SK-N-SH treated with all-trans-retinoic acid at 6 μM for 48 hours (cell line): ENCODE results near the gene IFNK.
"Not testable (repeated sequence)": the region's sequence is repeated elsewhere in the genome, so short reads cannot be mapped to it uniquely, and the experiment has no call there.

Experiments used
- ATAC-seq: fragments of 200-7000 bp; cut with Tn5 transposase; 3 replicates; pipeline ENCODE4 v1.9.1; 2020; ENCODE audit warnings: mild to moderate bottlenecking, moderate library complexity
- ARNTL ChIP-seq: fragments of 450-650 bp; formaldehyde crosslinking; IDR thresholded peaks from 2 replicates; pipeline ENCODE4 v1.5.0; 2020; ENCODE audit warnings: low read depth, mild to moderate bottlenecking, moderate library complexity, borderline replicate concordance
- CREB5 ChIP-seq: fragments of 250-450 bp; sonication (Bioruptor Pico); IDR thresholded peaks from 2 replicates; pipeline ENCODE4 v1.5.1; 2020; ENCODE audit warnings: low read depth, mild to moderate bottlenecking, moderate library complexity
- CSDC2 ChIP-seq: fragments of 250-450 bp; sonication (Bioruptor Pico); IDR thresholded peaks from 2 replicates; pipeline ENCODE4 v1.5.0; 2020; ENCODE audit warnings: mild to moderate bottlenecking, moderate library complexity
- ESRRG ChIP-seq: fragments of 250-450 bp; sonication (Bioruptor Pico); IDR thresholded peaks from 2 replicates; pipeline ENCODE4 v1.6.1; 2021; ENCODE audit warnings: mild to moderate bottlenecking
- GLIS3 ChIP-seq: fragments of 250-450 bp; sonication (Bioruptor Pico); IDR thresholded peaks from 2 replicates; pipeline ENCODE4 v1.5.0; 2020; ENCODE audit warnings: mild to moderate bottlenecking, moderate library complexity
- ISL1 ChIP-seq: fragments of 250-450 bp; sonication (Bioruptor Pico); IDR thresholded peaks from 2 replicates; pipeline ENCODE4 v2.1.2; 2022; ENCODE audit warnings: mild to moderate bottlenecking, moderate library complexity
- OSR1 ChIP-seq: fragments of 250-450 bp; sonication (Bioruptor Pico); IDR thresholded peaks from 2 replicates; pipeline ENCODE4 v1.8.0; 2022; ENCODE audit warnings: moderate library complexity, mild to moderate bottlenecking, inconsistent platforms
- PATZ1 ChIP-seq: fragments of 250-450 bp; sonication (Bioruptor Pico); IDR thresholded peaks from 2 replicates; pipeline ENCODE4 v1.8.0; 2020; ENCODE audit warnings: mild to moderate bottlenecking, moderate library complexity, borderline replicate concordance
- PPARA ChIP-seq: fragments of 250-450 bp; sonication (Bioruptor Pico); IDR thresholded peaks from 2 replicates; pipeline ENCODE4 v1.5.0; 2020; ENCODE audit warnings: mild to moderate bottlenecking, borderline replicate concordance
- SNAI2 ChIP-seq: fragments of 250-450 bp; sonication (Bioruptor Pico); IDR thresholded peaks from 2 replicates; pipeline ENCODE4 v1.5.0; 2020; ENCODE audit warnings: mild to moderate bottlenecking, moderate library complexity
- TCF4 ChIP-seq: fragments of 250-450 bp; sonication (Bioruptor Pico); IDR thresholded peaks from 2 replicates; pipeline ENCODE4 v1.8.0; 2021; ENCODE audit warnings: mild to moderate bottlenecking, moderate library complexity, borderline replicate concordance
- TOX ChIP-seq: fragments of 250-450 bp; sonication (Bioruptor Pico); IDR thresholded peaks from 2 replicates; pipeline ENCODE4 v1.8.0; 2021; ENCODE audit warnings: mild to moderate bottlenecking, moderate library complexity, borderline replicate concordance
- ZC3H10 ChIP-seq: fragments of 250-450 bp; sonication (Bioruptor Pico); IDR thresholded peaks from 2 replicates; pipeline ENCODE4 v1.5.1; 2021; ENCODE audit warnings: mild to moderate bottlenecking, moderate library complexity
- ZFP30 ChIP-seq: fragments of 450-650 bp; formaldehyde crosslinking; IDR thresholded peaks from 2 replicates; pipeline ENCODE4 v1.5.0; 2022; ENCODE audit warnings: mild to moderate bottlenecking, moderate library complexity
- ZNF565 ChIP-seq: fragments of 450-650 bp; formaldehyde crosslinking; conservative IDR thresholded peaks from 2 replicates; pipeline ENCODE4 v1.5.0; 2020; ENCODE audit warnings: low read depth, mild to moderate bottlenecking, moderate library complexity
- ZNF70 ChIP-seq: fragments of 450-650 bp; formaldehyde crosslinking; IDR thresholded peaks from 2 replicates; pipeline ENCODE4 v1.5.0; 2020; ENCODE audit warnings: mild to moderate bottlenecking, moderate library complexity
- TF ChIP-seq, protein P1 (sequence below): fragments of 250-450 bp; sonication (Bioruptor Pico); IDR thresholded peaks from 2 replicates; pipeline ENCODE4 v1.5.0; 2020; ENCODE audit warnings: mild to moderate bottlenecking, moderate library complexity

IFNK gene

GRCh38 chr9:27496135-27496504 lies 28.0 kb upstream of the IFNK start:
- TF ChIP-seq SNAI2 (CRISPR knock-in tag) (no peak), GLIS3 (CRISPR knock-in tag) (no peak)
- ATAC-seq, result no peak

- ATAC-seq, result no peak
- TF ChIP-seq ARNTL, result no peak
- no peak for TF ChIP-seq TOX (CRISPR knock-in tag)
- TF ChIP-seq ZFP30 (CRISPR knock-in tag), result no peak
- TF ChIP-seq CREB5 (CRISPR knock-in tag), result no peak
- TF ChIP-seq, protein P1, sequence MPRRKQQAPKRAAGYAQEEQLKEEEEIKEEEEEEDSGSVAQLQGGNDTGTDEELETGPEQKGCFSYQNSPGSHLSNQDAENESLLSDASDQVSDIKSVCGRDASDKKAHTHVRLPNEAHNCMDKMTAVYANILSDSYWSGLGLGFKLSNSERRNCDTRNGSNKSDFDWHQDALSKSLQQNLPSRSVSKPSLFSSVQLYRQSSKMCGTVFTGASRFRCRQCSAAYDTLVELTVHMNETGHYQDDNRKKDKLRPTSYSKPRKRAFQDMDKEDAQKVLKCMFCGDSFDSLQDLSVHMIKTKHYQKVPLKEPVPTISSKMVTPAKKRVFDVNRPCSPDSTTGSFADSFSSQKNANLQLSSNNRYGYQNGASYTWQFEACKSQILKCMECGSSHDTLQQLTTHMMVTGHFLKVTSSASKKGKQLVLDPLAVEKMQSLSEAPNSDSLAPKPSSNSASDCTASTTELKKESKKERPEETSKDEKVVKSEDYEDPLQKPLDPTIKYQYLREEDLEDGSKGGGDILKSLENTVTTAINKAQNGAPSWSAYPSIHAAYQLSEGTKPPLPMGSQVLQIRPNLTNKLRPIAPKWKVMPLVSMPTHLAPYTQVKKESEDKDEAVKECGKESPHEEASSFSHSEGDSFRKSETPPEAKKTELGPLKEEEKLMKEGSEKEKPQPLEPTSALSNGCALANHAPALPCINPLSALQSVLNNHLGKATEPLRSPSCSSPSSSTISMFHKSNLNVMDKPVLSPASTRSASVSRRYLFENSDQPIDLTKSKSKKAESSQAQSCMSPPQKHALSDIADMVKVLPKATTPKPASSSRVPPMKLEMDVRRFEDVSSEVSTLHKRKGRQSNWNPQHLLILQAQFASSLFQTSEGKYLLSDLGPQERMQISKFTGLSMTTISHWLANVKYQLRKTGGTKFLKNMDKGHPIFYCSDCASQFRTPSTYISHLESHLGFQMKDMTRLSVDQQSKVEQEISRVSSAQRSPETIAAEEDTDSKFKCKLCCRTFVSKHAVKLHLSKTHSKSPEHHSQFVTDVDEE (CRISPR knock-in tag), result no peak
- TF ChIP-seq PPARA, result no peak
- no peak for TF ChIP-seq ISL1 (CRISPR knock-in tag)
- TF ChIP-seq ZNF565 (CRISPR knock-in tag), result no peak
These were observed 26.1 kb upstream of the IFNK start for GRCh38 chr9:27497883-27498417.

GRCh38 chr9:27499451-27499850 lies 24.6 kb upstream of the IFNK start:
- ATAC-seq, result peak; percentile 76
- no peak for TF ChIP-seq OSR1 (CRISPR knock-in tag)
- no peak for TF ChIP-seq PATZ1 (CRISPR knock-in tag)

GRCh38 chr9:27500902-27501301 lies 23.2 kb upstream of the IFNK start:
- ATAC-seq, result not testable (repeated sequence)

DNA sequence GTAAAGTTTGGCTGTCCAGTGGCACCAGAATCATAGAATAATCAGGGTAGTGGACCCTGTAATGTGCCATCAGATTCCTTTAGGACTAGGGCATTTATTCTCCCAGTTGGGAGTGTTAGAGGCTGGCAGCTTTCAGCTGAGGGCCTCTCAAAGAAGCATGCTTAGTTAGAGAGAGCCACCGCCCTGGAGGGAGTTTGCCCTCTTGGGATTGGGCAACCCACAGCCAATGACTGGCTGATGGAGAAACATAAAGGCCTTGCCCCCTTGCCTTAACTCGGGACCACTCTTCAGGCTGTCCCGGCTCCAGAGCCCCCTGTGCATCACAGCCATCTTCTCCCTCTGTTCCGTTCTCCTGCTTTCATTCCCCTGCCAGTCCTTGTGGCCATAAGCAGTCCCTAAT lies 20.5 kb upstream of the IFNK start:
- ATAC-seq, result no peak
- no peak for TF ChIP-seq TCF4 (CRISPR knock-in tag)
- no peak for TF ChIP-seq CSDC2 (CRISPR knock-in tag)
- no peak for TF ChIP-seq ZFP30 (CRISPR knock-in tag)
- TF ChIP-seq ISL1 (CRISPR knock-in tag), result no peak
- no peak for TF ChIP-seq OSR1 (CRISPR knock-in tag)
- TF ChIP-seq ZC3H10 (CRISPR knock-in tag), result no peak
- TF ChIP-seq GLIS3 (CRISPR knock-in tag), result no peak
- TF ChIP-seq ESRRG (CRISPR knock-in tag), result no peak

- no peak for ATAC-seq
- no peak for TF ChIP-seq SNAI2 (CRISPR knock-in tag)
- no peak for TF ChIP-seq TOX (CRISPR knock-in tag)
- no peak for TF ChIP-seq CSDC2 (CRISPR knock-in tag)
- no peak for TF ChIP-seq ZNF70 (CRISPR knock-in tag)
- no peak for TF ChIP-seq OSR1 (CRISPR knock-in tag)
- TF ChIP-seq ZNF565 (CRISPR knock-in tag), result no peak
- TF ChIP-seq ISL1 (CRISPR knock-in tag), result no peak
- TF ChIP-seq ZC3H10 (CRISPR knock-in tag), result no peak
- no peak for TF ChIP-seq ZFP30 (CRISPR knock-in tag)
- no peak for TF ChIP-seq PATZ1 (CRISPR knock-in tag)
- TF ChIP-seq ESRRG (CRISPR knock-in tag), result no peak
These were observed 19.8 kb upstream of the IFNK start for GRCh38 chr9:27504259-27504658.
